ENCODE data around the gene GRP. TPM values are rescaled to one million over a fixed set of nuclear protein-coding genes. Genes with fewer than 3 reads are reported as not detected.

The GRP gene
- total RNA-seq, 1 experiment from 2014 or later = not detected

DNA sequence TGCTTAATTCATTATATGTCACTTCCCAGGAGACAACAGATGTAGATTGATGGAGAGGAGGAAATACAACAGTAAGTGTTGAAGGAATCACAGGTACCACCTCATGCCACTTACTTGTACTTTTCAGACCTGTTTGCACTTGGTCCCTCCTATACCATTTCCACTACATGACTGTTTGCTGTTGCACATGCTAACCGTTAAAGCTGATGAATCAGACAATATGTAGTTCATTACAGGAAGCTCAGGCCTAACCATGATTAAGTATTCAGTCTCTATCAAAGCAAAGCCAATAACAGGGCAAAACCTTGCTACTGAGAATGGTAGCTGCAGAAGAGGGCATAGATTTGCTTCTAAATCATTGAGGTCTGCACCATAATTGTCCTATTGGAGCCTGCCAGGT, 30.2 kb upstream of the GRP start:
- H3K27ac Mint-ChIP-seq = no peak overlapping the region
- H3K4me2 ChIP-seq (ENCODE audit: insufficient read depth, insufficient read length, low read length) = no peak overlapping the region
- no peak for DNase-seq
- no peaks in the 10 kb centered on the region for H4K20me1 ChIP-seq (ENCODE audit: control insufficient read depth, insufficient read depth, insufficient read length)
- no peak overlapping the region for H2BK5ac ChIP-seq (ENCODE audit: insufficient read length, low read length)
- peaks cover 0 to 9% (median 2%) of the 10 kb centered on the region in 3 experiments; a peak in 4 of 7 replicates for H3K36me3 Mint-ChIP-seq (ENCODE audit: insufficient read depth in 1 of 3, low read depth in 3 of 3)
- no peak for TF ChIP-seq CTCF (conservative IDR thresholded peaks at IDR 0.05)
- no peaks in the 10 kb centered on the region for H3K9me3 ChIP-seq (ENCODE audit: control insufficient read depth, low read depth, low read length)
- H3K4me3 Mint-ChIP-seq = no peak overlapping the region
- H4K5ac ChIP-seq (ENCODE audit: insufficient read length, low read depth, low read length) = no peak overlapping the region
- no peaks in the 10 kb centered on the region for H3K79me2 ChIP-seq (ENCODE audit: insufficient read depth, low read length)
- no peak overlapping the region for H3K18ac ChIP-seq (ENCODE audit: insufficient read length, low read depth, low read length)
- no peak overlapping the region for H3K56ac ChIP-seq (ENCODE audit: insufficient read length, low read depth, low read length)
- peaks cover 9% of the 10 kb centered on the region for H3K27me3 Mint-ChIP-seq (ENCODE audit: low read depth)
- no CpG with 5 or more reads among the region's 1 CpG for WGBS (ENCODE audit: extremely low coverage, insufficient read length, low lambda C conversion rate)
- no peaks in the 10 kb centered on the region for H3K79me1 ChIP-seq (ENCODE audit: insufficient read depth, low read depth, low read length, poor library complexity, severe bottlenecking)
- no peak overlapping the region for H2BK20ac ChIP-seq (ENCODE audit: low read depth, low read length, poor library complexity, severe bottlenecking)
- H2AK5ac ChIP-seq (ENCODE audit: insufficient read length, low read length) = no peak overlapping the region
- H4K8ac ChIP-seq (replicated peaks; ENCODE audit: insufficient read length, low read depth, low read length) = no peak overlapping the region
- no peak overlapping the region for H3K27ac ChIP-seq (ENCODE audit: insufficient read length, low read depth, low read length)
- H3K23me2 ChIP-seq (ENCODE audit: insufficient read length, low read depth, low read length, poor library complexity, severe bottlenecking) = no peaks in the 10 kb centered on the region
- no peaks in the 10 kb centered on the region; a peak in 1 of 5 replicates for H3K9me3 Mint-ChIP-seq
- no peaks in the 10 kb centered on the region for H3K4me1 ChIP-seq (ENCODE audit: insufficient read depth, low read length)
- no peak overlapping the region for H3K14ac ChIP-seq (ENCODE audit: insufficient read depth, low read length)
- no peak overlapping the region for H2BK120ac ChIP-seq (ENCODE audit: low read depth, low read length, poor library complexity, severe bottlenecking)
- H3K27me3 ChIP-seq (ENCODE audit: insufficient read depth, low read length) = no peaks in the 10 kb centered on the region
- no peak overlapping the region for H2AFZ ChIP-seq (ENCODE audit: low read length)
- no peak overlapping the region for H3T11ph ChIP-seq (ENCODE audit: low read length)
- H4K91ac ChIP-seq (ENCODE audit: insufficient read length, low read depth, low read length) = no peak overlapping the region
- H3K9ac ChIP-seq (ENCODE audit: extremely low read depth, insufficient read length, low read length) = no peak overlapping the region
- no peaks in the 10 kb centered on the region for H3K4me1 Mint-ChIP-seq
- no peak overlapping the region for H3K4ac ChIP-seq (ENCODE audit: low read depth, low read length)
- no peak overlapping the region for H2BK15ac ChIP-seq (ENCODE audit: low read depth, low read length)
- no peak overlapping the region for H3K23ac ChIP-seq (ENCODE audit: insufficient read length, low read depth, low read length)
- H2BK12ac ChIP-seq (ENCODE audit: insufficient read length, low read depth, low read length) = no peak overlapping the region

Measured in H9 (cell line).